Eye (tissue), 1 donor: ENCODE results near the gene MSH3.

Source experiments
- DNase-seq: peaks from one replicate; pipeline ENCODE4 v3.0.0-alpha.2; 2015

Gene MSH3

GRCh38 chr5:80919678-80920196, 265.3 kb downstream of the MSH3 start:
- DNase-seq, result no peak

- no peak for DNase-seq
Observed at GRCh38 chr5:80920333-80920732, 265.9 kb downstream of the MSH3 start.

- DNase-seq, result no peak
Observed at GRCh38 chr5:80921026-80921425, 266.6 kb downstream of the MSH3 start.

- DNase-seq, result no peak
Observed at GRCh38 chr5:80925931-80926330, 271.5 kb downstream of the MSH3 start.
